Astrocyte (in vitro differentiated cells and primary cell): ENCODE measurements around the gene ERMAP. TPM values are rescaled to one million over a fixed set of nuclear protein-coding genes. Genes with fewer than 3 reads are reported as not detected.

ENCODE experiments used
- DNase-seq: peaks from one replicate; pipeline ENCODE4 v3.0.0-alpha.2; 2010; ENCODE audit warnings: low read depth
- FAIRE-seq: peaks from 2 replicates; lab custom pipeline; 2011; peaks lifted over from hg19 to GRCh38; lab: Jason Lieb, UNC
- H2AFZ ChIP-seq: 2 replicates; pipeline ENCODE4 v1.6.0; 2012; ENCODE audit warnings: low read depth, low read length, inconsistent platforms
- H3K27ac ChIP-seq: 2 replicates; pipeline ENCODE4 v1.5.1; 2011; ENCODE audit warnings: low read depth, low read length, inconsistent platforms
- H3K27me3 ChIP-seq: 2 replicates; pipeline ENCODE4 v1.6.0; 2011; ENCODE audit warnings: low read length, inconsistent platforms; ENCODE audit not compliant: insufficient read depth
- H3K36me3 ChIP-seq: 2 replicates; pipeline ENCODE4 v1.5.1; 2011; ENCODE audit warnings: low read length, inconsistent platforms; ENCODE audit not compliant: insufficient read depth
- H3K4me1 ChIP-seq: 2 replicates; pipeline ENCODE4 v1.5.1; 2011; ENCODE audit warnings: low read length, inconsistent platforms; ENCODE audit not compliant: insufficient read depth
- H3K4me2 ChIP-seq: 2 replicates; pipeline ENCODE4 v1.6.0; 2012; ENCODE audit warnings: low read length, inconsistent platforms
- H3K4me3 ChIP-seq: 2 replicates; pipeline ENCODE4 v1.5.1; 2011; ENCODE audit warnings: low read depth, mild to moderate bottlenecking, low read length, inconsistent platforms; ENCODE audit not compliant: insufficient read depth
- H3K79me2 ChIP-seq: 2 replicates; pipeline ENCODE4 v1.6.0; 2012; ENCODE audit warnings: mild to moderate bottlenecking, low read length, inconsistent platforms; ENCODE audit not compliant: insufficient read depth
- H3K9ac ChIP-seq: 2 replicates; pipeline ENCODE4 v1.6.0; 2012; ENCODE audit warnings: mild to moderate bottlenecking, low read length, inconsistent platforms
- H3K9me3 ChIP-seq: 2 replicates; pipeline ENCODE4 v1.5.1; 2012; ENCODE audit warnings: low read depth, mild to moderate bottlenecking, low read length, inconsistent platforms; ENCODE audit not compliant: insufficient read depth
- H4K20me1 ChIP-seq: 2 replicates; pipeline ENCODE4 v1.6.0; 2012; ENCODE audit warnings: low read length, inconsistent platforms; ENCODE audit not compliant: insufficient read depth
- H3K27ac Mint-ChIP-seq: one replicate; pipeline ENCODE4 v1.8.0; 2021; ENCODE audit warnings: mild to moderate bottlenecking, mixed read lengths; ENCODE audit not compliant: unreplicated experiment
- H3K27me3 Mint-ChIP-seq: one replicate; pipeline ENCODE4 v1.8.0; 2021; ENCODE audit warnings: low read depth, mixed read lengths; ENCODE audit not compliant: unreplicated experiment
- H3K36me3 Mint-ChIP-seq: one replicate; pipeline ENCODE4 v1.8.0; 2021; ENCODE audit warnings: low read depth, mixed read lengths; ENCODE audit not compliant: unreplicated experiment
- H3K4me1 Mint-ChIP-seq: one replicate; pipeline ENCODE4 v1.8.0; 2021; ENCODE audit warnings: low read depth, mixed read lengths; ENCODE audit not compliant: unreplicated experiment
- H3K4me3 Mint-ChIP-seq: one replicate; pipeline ENCODE4 v1.8.0; 2021; ENCODE audit warnings: mild to moderate bottlenecking, moderate library complexity, mixed read lengths; ENCODE audit not compliant: unreplicated experiment
- H3K9me3 Mint-ChIP-seq: one replicate; pipeline ENCODE4 v1.8.0; 2021; ENCODE audit warnings: mild to moderate bottlenecking, mixed read lengths; ENCODE audit not compliant: unreplicated experiment
- EZH2 ChIP-seq: IDR thresholded peaks from 2 replicates; pipeline ENCODE4 v1.6.1; 2012; ENCODE audit warnings: mild to moderate bottlenecking, low read length, inconsistent platforms; ENCODE audit not compliant: insufficient read depth
- total RNA-seq: library from RNA; stranded (reverse); gene quantifications from 2 replicates; pipeline ENCODE4 v1.2.1, GENCODE V29; 2021
- TF ChIP-seq, protein P1 (sequence below): IDR thresholded peaks from 2 replicates; pipeline ENCODE4 v1.5.1; 2011; ENCODE audit warnings: low read depth, mild to moderate bottlenecking, inconsistent platforms, low read length, moderate library complexity; ENCODE audit not compliant: insufficient read depth

Gene ERMAP
- total RNA-seq, 1 donor from 2014 or later: 8.9 TPM

DNA sequence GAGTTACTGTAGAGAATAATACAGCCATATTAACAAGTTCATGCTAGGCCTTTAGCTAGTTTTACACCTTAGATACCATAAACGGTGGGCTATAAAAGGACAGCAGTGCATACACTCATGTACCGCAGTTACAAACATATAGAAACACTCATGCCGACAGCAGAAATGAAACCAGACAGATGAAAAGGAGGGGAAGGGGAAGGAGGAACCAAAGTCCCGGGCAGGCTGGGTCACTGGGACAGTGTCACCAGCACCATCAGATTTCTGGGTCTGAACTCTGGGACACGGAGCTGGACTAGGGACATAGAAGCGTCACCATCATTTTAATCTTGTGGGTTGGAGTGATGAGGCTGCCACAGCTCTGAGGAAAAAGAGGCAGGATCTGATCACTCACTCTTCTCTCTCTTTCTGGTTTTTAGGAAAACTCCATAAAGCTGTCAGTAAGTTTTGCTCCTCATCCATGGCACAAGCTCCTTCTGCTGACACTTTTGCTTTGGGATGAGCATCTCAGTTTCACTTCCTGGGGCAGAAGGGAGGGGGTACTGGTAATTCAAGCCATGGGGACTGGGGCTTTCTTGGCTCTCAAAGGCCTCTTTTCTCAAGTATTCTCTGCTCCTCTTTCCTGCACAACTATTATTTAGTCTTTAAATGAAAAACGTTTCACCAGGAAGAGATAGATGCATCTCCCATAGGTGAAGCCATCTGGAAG is 21.7 kb downstream of the ERMAP start:
- peaks cover 6% of the 10 kb centered on the region for H3K27me3 Mint-ChIP-seq
- FAIRE-seq: no peak

DNA sequence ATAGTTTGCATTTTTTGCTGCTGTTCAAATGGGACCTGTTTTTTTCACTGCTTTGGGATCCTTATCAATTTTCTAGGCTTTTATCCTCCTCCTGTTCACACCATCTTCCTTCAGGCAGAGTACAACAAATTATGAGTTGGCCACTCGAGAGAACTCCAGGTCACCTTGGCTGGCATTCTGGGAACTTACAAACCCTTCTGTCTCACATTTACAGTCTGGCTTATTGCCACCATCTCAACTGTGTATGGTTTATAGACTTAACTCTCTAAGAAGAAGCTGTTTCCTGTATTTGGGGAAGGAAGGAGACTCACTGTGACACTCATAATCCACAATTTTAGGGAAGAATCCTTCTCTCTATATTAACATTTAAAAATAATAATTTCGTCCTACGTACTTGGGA is 24.1 kb downstream of the ERMAP start:
- TF ChIP-seq EZH2: no peak
- TF ChIP-seq, protein P1, sequence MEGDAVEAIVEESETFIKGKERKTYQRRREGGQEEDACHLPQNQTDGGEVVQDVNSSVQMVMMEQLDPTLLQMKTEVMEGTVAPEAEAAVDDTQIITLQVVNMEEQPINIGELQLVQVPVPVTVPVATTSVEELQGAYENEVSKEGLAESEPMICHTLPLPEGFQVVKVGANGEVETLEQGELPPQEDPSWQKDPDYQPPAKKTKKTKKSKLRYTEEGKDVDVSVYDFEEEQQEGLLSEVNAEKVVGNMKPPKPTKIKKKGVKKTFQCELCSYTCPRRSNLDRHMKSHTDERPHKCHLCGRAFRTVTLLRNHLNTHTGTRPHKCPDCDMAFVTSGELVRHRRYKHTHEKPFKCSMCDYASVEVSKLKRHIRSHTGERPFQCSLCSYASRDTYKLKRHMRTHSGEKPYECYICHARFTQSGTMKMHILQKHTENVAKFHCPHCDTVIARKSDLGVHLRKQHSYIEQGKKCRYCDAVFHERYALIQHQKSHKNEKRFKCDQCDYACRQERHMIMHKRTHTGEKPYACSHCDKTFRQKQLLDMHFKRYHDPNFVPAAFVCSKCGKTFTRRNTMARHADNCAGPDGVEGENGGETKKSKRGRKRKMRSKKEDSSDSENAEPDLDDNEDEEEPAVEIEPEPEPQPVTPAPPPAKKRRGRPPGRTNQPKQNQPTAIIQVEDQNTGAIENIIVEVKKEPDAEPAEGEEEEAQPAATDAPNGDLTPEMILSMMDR: no peak
- FAIRE-seq: no peak
- Histone ChIP-seq H3K9ac (no peak overlapping the region), H3K4me1 (no peaks in the 10 kb centered on the region), H3K9me3 (no peaks in the 10 kb centered on the region), H4K20me1 (no peaks in the 10 kb centered on the region), H3K4me3 (no peak overlapping the region), H3K36me3 (no peaks in the 10 kb centered on the region), H3K27ac (no peak overlapping the region), H2AFZ (no peak overlapping the region), H3K27me3 (no peaks in the 10 kb centered on the region), H3K79me2 (no peaks in the 10 kb centered on the region), H3K4me2 (no peak overlapping the region)
- H3K4me1 Mint-ChIP-seq: no peaks in the 10 kb centered on the region
- no peak overlapping the region for H3K4me3 Mint-ChIP-seq
- peaks cover 19% of the 10 kb centered on the region for H3K36me3 Mint-ChIP-seq
- DNase-seq: no peak
- no peak overlapping the region for H3K27ac Mint-ChIP-seq
- no peaks in the 10 kb centered on the region for H3K27me3 Mint-ChIP-seq
- no peaks in the 10 kb centered on the region for H3K9me3 Mint-ChIP-seq

More for the DNA sequence above, 21.7 kb downstream of the ERMAP start:
- Histone ChIP-seq H3K9me3 (no peaks in the 10 kb centered on the region), H3K79me2 (no peaks in the 10 kb centered on the region), H3K4me1 (no peaks in the 10 kb centered on the region), H3K27me3 (no peaks in the 10 kb centered on the region), H3K27ac (no peak overlapping the region), H4K20me1 (no peaks in the 10 kb centered on the region), H3K36me3 (no peaks in the 10 kb centered on the region), H2AFZ (no peak overlapping the region), H3K4me3 (no peak overlapping the region), H3K9ac (no peak overlapping the region), H3K4me2 (no peak overlapping the region)
- DNase-seq: no peak
- Mint-ChIP-seq H3K4me1 (no peaks in the 10 kb centered on the region), H3K27ac (no peak overlapping the region), H3K36me3 (peaks cover 26% of the 10 kb centered on the region), H3K4me3 (no peak overlapping the region), H3K9me3 (no peaks in the 10 kb centered on the region)
- TF ChIP-seq EZH2: no peak
- TF ChIP-seq, protein P1: no peak
